HG03457 (cell line): ENCODE measurements around the gene IMMP2L.
"Not testable (repeated sequence)": the region's sequence is repeated elsewhere in the genome, so short reads cannot be mapped to it uniquely, and the experiment has no call there.

ENCODE experiments used
- ATAC-seq: cut with Tn5 transposase; IDR thresholded peaks from one replicate; pipeline ENCODE4 v1.9.1; 2021; ENCODE audit warnings: moderate number of reproducible peaks; ENCODE audit not compliant: unreplicated experiment

IMMP2L gene

GRCh38 chr7:110718503-110719205, 843.6 kb downstream of the IMMP2L start:
- no peak for ATAC-seq

- ATAC-seq: no peak
Observed at GRCh38 chr7:110704225-110704624, 858.1 kb downstream of the IMMP2L start.

- ATAC-seq: no peak
Observed at GRCh38 chr7:110698576-110698975, 863.7 kb downstream of the IMMP2L start.

GRCh38 chr7:110693344-110693743, 868.9 kb downstream of the IMMP2L start:
- ATAC-seq: no peak

GRCh38 chr7:110688908-110689307, 873.4 kb downstream of the IMMP2L start:
- ATAC-seq: no peak

GRCh38 chr7:110685899-110686298, 876.4 kb downstream of the IMMP2L start:
- ATAC-seq: no peak

GRCh38 chr7:110681941-110682340, 880.4 kb downstream of the IMMP2L start:
- ATAC-seq: no peak

GRCh38 chr7:110677405-110677804, 884.9 kb downstream of the IMMP2L start:
- ATAC-seq: no peak

GRCh38 chr7:110676785-110677184, 885.5 kb downstream of the IMMP2L start:
- no peak for ATAC-seq

- ATAC-seq: peak; percentile 80
Observed at GRCh38 chr7:110675383-110676103, 886.7 kb downstream of the IMMP2L start.

- no peak for ATAC-seq
Observed at GRCh38 chr7:110673148-110673547, 889.1 kb downstream of the IMMP2L start.

GRCh38 chr7:110669410-110669809, 892.9 kb downstream of the IMMP2L start:
- no peak for ATAC-seq

GRCh38 chr7:110664803-110665202, 897.5 kb downstream of the IMMP2L start:
- no peak for ATAC-seq

- ATAC-seq: not testable (repeated sequence)
Observed at GRCh38 chr7:110660637-110661036, 901.7 kb downstream of the IMMP2L start.

- ATAC-seq: no peak
Observed at GRCh38 chr7:110650328-110650727, 912.0 kb downstream of the IMMP2L start.

GRCh38 chr7:110647266-110647665, 915.0 kb downstream of the IMMP2L start:
- ATAC-seq: no peak

- ATAC-seq: no peak
Observed at GRCh38 chr7:110646804-110647203, 915.5 kb downstream of the IMMP2L start.

- no peak for ATAC-seq
Observed at GRCh38 chr7:110645616-110646015, 916.7 kb downstream of the IMMP2L start.

- no peak for ATAC-seq
Observed at GRCh38 chr7:110645060-110645459, 917.2 kb downstream of the IMMP2L start.

GRCh38 chr7:110637252-110637651, 925.0 kb downstream of the IMMP2L start:
- ATAC-seq: no peak

GRCh38 chr7:110633313-110633712, 929.0 kb downstream of the IMMP2L start:
- no peak for ATAC-seq

GRCh38 chr7:110626414-110626813, 935.9 kb downstream of the IMMP2L start:
- no peak for ATAC-seq
